Measurements from ENCODE around the gene CLOCK.

GRCh38 chr4:55447831-55448230, 98.9 kb downstream of the CLOCK start:
- TF ChIP-seq, protein P1, sequence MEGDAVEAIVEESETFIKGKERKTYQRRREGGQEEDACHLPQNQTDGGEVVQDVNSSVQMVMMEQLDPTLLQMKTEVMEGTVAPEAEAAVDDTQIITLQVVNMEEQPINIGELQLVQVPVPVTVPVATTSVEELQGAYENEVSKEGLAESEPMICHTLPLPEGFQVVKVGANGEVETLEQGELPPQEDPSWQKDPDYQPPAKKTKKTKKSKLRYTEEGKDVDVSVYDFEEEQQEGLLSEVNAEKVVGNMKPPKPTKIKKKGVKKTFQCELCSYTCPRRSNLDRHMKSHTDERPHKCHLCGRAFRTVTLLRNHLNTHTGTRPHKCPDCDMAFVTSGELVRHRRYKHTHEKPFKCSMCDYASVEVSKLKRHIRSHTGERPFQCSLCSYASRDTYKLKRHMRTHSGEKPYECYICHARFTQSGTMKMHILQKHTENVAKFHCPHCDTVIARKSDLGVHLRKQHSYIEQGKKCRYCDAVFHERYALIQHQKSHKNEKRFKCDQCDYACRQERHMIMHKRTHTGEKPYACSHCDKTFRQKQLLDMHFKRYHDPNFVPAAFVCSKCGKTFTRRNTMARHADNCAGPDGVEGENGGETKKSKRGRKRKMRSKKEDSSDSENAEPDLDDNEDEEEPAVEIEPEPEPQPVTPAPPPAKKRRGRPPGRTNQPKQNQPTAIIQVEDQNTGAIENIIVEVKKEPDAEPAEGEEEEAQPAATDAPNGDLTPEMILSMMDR (IDR thresholded peaks at IDR 0.05): no peak
- no peak for TF ChIP-seq REST (IDR thresholded peaks at IDR 0.05; ENCODE audit: insufficient read depth in 1 of 2, low read depth in 2 of 2, low read length in 1 of 2)
- no peak for TF ChIP-seq SIN3A (IDR thresholded peaks at IDR 0.05; ENCODE audit: borderline replicate concordance, insufficient read depth, low read depth, low read length)
- no peak for TF ChIP-seq TCF7L2 (IDR thresholded peaks at IDR 0.05; ENCODE audit: low read depth, low read length)

Measured in Panc1 (cell line).